ENCODE results near the gene STON2.

DNA sequence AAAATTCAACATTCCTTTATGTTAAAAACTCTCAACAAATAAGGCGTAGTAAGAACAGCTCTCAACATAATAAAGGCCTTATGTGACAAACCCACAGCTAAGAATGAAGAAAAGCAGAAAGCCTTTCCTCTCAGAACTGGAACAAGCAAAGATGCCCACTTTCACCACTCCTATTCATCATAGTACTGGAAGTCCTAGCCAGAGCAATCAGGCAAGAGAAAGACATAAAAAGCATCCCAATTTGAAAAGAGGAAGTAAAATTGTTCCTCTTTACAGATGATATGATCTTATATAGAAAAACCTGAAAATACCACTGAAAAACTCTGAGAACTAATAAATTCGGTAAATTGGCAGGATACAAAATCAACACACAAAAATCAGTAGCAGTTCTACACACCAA lies 52.1 kb downstream of the STON2 start:
- TF ChIP-seq, protein P1, sequence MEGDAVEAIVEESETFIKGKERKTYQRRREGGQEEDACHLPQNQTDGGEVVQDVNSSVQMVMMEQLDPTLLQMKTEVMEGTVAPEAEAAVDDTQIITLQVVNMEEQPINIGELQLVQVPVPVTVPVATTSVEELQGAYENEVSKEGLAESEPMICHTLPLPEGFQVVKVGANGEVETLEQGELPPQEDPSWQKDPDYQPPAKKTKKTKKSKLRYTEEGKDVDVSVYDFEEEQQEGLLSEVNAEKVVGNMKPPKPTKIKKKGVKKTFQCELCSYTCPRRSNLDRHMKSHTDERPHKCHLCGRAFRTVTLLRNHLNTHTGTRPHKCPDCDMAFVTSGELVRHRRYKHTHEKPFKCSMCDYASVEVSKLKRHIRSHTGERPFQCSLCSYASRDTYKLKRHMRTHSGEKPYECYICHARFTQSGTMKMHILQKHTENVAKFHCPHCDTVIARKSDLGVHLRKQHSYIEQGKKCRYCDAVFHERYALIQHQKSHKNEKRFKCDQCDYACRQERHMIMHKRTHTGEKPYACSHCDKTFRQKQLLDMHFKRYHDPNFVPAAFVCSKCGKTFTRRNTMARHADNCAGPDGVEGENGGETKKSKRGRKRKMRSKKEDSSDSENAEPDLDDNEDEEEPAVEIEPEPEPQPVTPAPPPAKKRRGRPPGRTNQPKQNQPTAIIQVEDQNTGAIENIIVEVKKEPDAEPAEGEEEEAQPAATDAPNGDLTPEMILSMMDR (conservative IDR thresholded peaks at IDR 0.05), result no peak
- no peak for TF ChIP-seq ZFX (IDR thresholded peaks at IDR 0.05)

Data from C4-2B (cell line).